Vein endothelial cell (primary cell): ENCODE results near the gene ZNF593. TPM values are rescaled to one million over a fixed set of nuclear protein-coding genes. Genes with fewer than 3 reads are reported as not detected.

Experiments
- total RNA-seq: library from RNA; depleted of rRNA; stranded (reverse); fragments of >200 nt; gene quantifications from 2 replicates; pipeline ENCODE4 v1.2.3, GENCODE V29; 2012

ZNF593 gene
- 25.5 and 26.8 TPM in 2 replicates for total RNA-seq

DNA sequence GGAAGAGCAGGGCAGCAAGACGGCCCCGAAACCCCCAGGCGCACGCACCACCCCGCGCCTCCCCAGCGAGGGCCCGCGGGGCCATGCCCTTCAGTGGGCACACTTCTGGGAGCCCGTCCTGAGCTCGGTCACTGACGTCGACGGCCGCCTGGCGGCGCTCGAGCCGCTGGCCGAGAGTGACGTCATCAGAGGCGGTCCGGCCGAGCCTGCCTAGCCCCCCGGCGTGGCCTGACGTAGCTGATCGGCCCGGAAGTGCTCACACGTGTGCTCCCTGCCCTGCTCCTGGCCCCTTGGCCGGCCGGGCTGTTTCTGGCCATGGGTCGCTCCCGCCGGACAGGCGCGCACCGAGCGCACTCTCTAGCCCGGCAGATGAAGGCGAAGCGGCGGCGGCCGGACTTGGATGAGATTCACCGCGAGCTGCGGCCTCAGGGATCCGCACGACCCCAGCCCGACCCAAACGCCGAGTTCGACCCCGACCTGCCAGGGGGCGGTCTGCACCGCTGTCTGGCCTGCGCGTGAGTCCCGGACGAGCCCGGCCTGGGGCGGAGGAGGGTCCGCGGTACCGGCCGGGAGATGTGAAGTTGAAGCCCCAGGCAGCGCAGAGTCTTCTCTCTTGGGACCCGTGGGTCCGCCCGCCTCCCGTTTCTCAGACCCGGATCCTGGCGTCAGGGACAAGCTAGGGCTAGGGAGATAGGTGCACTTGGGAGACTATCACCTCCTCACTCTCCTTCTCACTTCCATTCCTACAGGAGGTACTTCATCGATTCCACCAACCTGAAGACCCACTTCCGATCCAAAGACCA, at the start of gene ZNF593:
Gene ZNF593, plus strand, starts transcription at position 240 of the 803 bp plus-strand sequence. Its CDS starts 76 bp downstream, at position 316.

DNA sequence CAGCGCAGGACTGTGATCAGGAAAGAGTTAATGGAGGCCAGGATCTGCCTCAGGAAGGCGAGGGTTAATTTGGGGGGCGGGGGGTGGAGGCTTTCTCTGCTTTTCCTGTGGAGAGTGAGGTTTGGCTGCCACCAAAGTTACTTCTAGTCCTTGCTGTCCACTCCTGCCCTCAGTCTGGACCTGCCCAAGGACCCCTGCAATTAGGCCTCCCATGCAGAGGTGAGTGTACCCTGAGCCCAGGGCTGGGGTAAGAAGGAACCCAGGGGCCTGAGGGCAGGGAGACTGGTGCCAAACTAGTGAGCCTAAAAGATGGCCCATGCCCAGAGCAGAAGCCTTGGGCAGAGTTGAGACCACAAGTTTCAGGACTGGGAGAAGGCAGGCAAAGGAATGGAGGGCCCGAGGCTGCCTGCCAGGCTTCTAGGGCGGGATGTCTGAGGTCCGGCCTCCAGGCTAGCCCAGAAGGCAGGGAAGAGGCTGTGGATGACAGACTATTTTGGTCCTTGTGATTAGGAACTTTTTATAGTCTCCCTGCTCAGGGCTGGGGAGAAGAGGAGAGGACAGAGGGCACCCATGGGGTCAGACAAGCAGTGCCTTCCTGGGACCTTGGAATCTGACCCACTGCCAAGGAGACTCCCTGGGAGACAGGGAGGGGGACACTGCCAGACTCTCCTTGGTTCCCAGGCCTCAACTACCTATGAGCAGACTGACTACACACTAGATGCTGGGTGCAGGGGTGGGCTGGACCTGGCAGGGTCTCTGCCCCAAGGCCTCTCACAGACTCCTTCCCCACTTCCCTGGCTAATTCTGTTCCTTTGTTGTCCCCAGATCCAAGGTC, 10.6 kb upstream of the ZNF593 start, which contains the start of gene FAM110D:
Gene FAM110D, plus strand, starts transcription at position 172 of the 835 bp plus-strand sequence. CDS start 2,213 bp downstream, outside the sequence.

DNA sequence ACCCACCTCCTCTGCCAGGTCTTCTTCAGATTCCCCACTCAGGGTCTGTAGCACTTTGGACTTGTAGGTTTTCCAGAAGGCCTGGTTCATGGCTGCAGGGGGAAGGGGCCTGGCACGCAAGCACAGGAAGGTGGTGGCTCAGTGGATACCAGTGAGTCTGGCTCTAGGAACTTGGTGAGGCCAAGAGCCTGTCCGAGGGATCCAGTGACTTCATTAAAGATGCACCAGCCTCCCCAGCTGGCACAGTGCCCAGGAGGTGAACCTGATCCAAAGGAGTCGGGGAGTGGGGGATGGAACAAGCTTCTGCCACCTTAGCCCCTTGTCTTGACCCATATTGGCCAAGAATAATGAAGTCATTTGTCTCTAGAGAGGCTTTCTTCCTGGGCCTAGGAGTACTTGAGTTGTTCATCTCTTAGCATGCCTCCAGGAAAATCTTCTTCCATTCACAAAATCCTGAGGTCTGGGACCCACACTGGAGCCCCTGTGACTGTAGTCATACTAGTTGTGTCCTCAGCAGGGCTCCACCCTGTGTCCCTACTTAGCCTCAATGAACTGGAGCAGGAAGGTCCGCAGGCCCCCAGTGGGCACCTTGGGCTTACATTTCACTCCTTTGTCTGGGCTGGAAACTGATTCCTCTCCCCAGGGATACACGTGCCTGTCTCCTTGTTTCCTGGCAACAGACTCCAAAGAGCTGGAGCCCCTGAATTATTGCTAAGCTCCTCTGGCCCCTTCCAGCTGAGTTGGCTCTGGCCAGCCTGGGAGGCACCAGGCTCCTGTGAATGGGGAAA, 1.1 kb upstream of the ZNF593 start, which contains the start of gene C1orf232:
Gene C1orf232, minus strand, starts transcription at position 554 of the 788 bp plus-strand sequence. Its CDS starts 464 bp downstream, at position 90.

DNA sequence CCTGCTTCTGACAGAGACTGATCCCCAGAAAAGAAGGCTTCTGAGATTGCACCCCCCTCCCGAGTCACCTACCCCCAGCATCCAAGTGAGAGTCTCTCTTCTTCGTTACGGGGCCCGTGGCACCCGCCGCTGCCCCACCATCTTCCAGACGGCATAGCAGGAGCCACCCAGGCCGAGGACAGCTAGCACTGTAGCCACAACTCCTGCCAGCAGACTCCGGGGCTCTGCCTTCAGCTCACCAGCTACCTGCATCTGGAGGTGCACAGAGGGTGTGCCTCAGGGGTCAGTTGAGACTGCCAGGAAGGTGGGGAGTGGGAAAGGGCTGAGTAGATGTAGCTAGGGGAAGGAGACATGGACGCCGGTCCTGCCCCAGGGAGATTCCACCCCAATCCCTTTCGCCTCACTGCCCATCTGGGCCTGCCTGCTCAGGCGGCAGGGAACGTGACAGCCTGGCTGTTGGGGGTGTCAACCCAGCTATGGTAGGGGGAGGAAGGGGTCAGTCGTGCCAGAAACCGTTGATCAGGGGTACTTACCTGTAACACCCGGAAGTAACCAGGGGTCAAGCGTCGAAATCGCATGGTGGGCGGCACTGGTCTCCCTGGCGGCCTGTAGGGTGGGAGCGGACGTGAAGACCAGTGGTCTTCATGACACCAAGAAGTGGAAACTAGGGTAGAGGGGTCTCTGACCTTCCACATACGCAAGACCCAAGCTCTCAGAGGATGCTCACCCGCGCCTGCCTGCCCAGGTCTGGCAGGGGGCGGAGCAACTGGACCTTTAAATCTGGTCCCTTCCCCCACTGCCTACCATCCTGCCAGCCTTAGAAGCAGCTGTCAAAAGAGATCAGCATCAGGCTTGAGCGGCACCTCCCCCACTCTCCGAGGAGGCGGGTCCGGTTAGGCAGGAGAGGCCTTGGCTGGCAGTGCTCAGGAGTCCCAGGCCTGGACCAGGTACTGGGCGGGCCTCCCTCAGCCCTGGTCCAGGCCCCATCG, 1.7 kb downstream of the ZNF593 start, which contains the start of gene ZNF593OS:
Gene ZNF593OS, minus strand, starts transcription at position 749 of the 989 bp plus-strand sequence. Its CDS starts 171 bp downstream, at position 578.

DNA sequence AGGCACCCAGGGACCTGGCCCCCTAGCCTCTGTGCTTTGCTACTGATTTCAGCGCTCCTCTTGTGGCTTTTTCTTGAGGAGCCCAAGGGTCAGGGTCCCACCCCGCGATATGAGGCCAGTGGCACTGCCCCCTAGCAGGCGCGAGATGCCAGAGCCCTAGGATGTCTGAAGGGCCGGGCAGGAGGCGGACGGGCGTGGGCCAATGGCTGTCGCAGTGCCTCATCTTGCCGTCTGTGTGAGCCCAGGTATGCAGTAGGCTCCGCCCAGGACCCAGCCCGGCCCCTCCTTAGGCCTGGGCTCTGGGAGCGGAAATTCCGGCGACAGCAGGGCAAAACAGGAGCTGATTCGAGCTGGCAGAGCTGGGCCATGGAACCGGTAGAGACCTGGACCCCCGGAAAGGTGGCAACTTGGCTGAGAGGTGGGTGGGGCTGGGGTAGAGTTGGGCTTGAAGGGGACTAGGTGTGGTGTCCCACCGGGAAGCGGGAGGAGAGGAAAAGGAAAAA, 7.5 kb downstream of the ZNF593 start, which contains the start of gene CNKSR1:
Gene CNKSR1, plus strand, starts transcription at position 310 of the 503 bp plus-strand sequence. Its CDS starts 57 bp downstream, at position 367.

DNA sequence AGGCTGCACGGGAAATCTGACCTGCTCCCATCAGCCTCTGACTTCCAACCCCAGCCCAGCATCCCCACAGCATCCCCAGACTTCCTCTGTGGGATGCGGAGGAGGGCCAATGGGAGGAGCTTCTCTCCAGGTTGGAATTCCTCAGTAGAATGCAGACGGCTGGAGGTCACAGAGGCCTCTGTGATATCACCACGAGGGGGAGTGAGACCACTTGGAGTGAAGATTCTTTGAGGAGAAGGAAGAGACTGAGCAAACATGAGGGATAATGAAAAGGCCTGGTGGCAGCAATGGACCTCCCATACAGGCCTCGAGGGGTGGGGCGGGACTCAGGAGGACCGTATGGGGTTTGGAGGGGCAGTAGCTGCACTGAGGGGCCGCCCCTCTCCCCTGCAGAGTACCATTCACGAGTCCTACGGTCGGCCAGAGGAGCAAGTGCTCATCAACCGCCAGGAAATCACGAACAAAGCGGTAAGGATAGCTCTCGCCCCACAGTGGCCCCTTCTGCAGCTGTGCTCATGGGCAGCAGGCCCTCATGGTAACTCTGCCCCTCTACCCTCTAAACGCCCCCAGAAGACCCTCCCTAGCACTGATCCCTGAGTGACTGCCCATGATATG, 20.8 kb downstream of the ZNF593 start, which contains the start of gene CATSPER4:
Gene CATSPER4, plus strand, starts transcription at position 230 of the 615 bp plus-strand sequence. Its CDS starts 26 bp downstream, at position 256.

Other genes with a start within 250 kb of the ZNF593 start
- gene PAFAH2, start 171.8 kb upstream of the ZNF593 start, total RNA-seq: 5.3 and 5.6 TPM in 2 replicates
- gene EXTL1, start 148.1 kb upstream of the ZNF593 start, total RNA-seq: under 0.01 and 0.10 TPM in 2 replicates
- gene SLC30A2, start 123.8 kb upstream of the ZNF593 start, total RNA-seq: not detected in 2 replicates
- not detected in 2 replicates for gene TRIM63, start 102.3 kb upstream of the ZNF593 start, total RNA-seq
- gene PDIK1L, start 58.1 kb upstream of the ZNF593 start, total RNA-seq: 5.6 and 7.9 TPM in 2 replicates
- 3.4 and 5.6 TPM in 2 replicates for gene FAM110D, start 10.8 kb upstream of the ZNF593 start, total RNA-seq
- gene C1orf232, start 945 bp upstream of the ZNF593 start, total RNA-seq: not detected in 2 replicates
- gene ZNF593OS, start 1.9 kb downstream of the ZNF593 start, total RNA-seq: not detected in 2 replicates
- not detected in 2 replicates for gene CNKSR1, start 7.6 kb downstream of the ZNF593 start, total RNA-seq
- not detected in 2 replicates for gene CATSPER4, start 20.7 kb downstream of the ZNF593 start, total RNA-seq
- 8.8 and 12.2 TPM in 2 replicates for gene CEP85, start 64.3 kb downstream of the ZNF593 start, total RNA-seq
- 33.0 and 33.7 TPM in 2 replicates for gene SH3BGRL3, start 110.2 kb downstream of the ZNF593 start, total RNA-seq
- gene UBXN11, start 136.7 kb downstream of the ZNF593 start, total RNA-seq: 2.0 and 3.6 TPM in 2 replicates
- gene CD52, start 148.1 kb downstream of the ZNF593 start, total RNA-seq: not detected in 2 replicates
- gene CRYBG2, start 184.2 kb downstream of the ZNF593 start, total RNA-seq: not detected in 2 replicates
- gene ZNF683, start 202.8 kb downstream of the ZNF593 start, total RNA-seq: not detected in 2 replicates
- gene LIN28A, start 240.9 kb downstream of the ZNF593 start, total RNA-seq: not detected in 2 replicates